Measurements from ENCODE around the gene MS4A6A.
"Not testable (repeated sequence)": the region's sequence is repeated elsewhere in the genome, so short reads cannot be mapped to it uniquely, and the experiment has no call there.

MS4A6A gene

DNA sequence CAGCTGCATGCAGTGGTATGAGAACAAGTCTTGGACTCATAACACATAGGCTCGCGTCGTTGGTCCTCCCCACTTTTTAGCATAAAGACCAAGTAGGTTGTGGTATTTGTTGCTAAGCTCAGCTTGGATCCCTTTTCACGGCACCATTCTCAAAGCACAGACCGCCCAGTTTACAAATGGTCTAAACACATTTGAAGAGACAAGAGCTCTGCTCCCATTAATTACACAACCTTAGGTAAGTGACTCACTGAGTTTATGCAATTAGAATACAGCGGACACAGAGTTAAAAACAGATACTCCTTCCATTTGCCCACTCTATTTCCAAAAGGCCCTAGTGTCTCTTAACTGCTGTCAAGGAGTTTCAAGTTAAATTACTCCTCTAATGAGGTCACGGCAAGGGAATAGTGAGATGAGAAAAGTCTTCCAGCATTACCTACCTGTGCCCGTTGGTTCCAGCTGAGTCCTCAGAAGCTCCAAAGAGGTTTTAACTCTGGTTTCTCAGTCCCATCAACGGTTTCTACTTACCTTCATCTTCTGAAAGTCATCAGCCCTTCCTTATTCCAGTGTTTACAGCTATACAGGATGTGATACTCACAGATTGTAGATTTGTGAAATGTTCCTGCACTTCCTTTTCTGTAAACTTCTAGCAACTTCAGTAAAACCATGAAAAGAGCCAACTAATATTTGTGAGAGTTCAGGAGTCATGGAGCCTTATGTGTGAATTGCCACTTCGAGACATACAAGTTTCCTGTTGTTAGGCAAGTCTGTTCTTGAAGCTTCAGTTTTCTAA, at the start of gene MS4A6A:
TSS of gene MS4A6A (minus strand) at position 543 of the 790 bp plus-strand sequence. CDS start 1,356 bp downstream, outside the sequence.
- no peak for DNase-seq

- no peak for DNase-seq
Observed at GRCh38 chr11:60230681-60231080, 47.8 kb upstream of the MS4A6A start.

- DNase-seq, result no peak
Observed at GRCh38 chr11:60222141-60222540, 39.3 kb upstream of the MS4A6A start.

- DNase-seq, result no peak
Observed at GRCh38 chr11:60221692-60222091, 38.8 kb upstream of the MS4A6A start.

GRCh38 chr11:60221181-60221580, 38.3 kb upstream of the MS4A6A start:
- no peak for DNase-seq

- no peak for DNase-seq
Observed at GRCh38 chr11:60214386-60214785, 31.5 kb upstream of the MS4A6A start.

GRCh38 chr11:60211206-60211605, 28.3 kb upstream of the MS4A6A start:
- DNase-seq, result no peak

DNA sequence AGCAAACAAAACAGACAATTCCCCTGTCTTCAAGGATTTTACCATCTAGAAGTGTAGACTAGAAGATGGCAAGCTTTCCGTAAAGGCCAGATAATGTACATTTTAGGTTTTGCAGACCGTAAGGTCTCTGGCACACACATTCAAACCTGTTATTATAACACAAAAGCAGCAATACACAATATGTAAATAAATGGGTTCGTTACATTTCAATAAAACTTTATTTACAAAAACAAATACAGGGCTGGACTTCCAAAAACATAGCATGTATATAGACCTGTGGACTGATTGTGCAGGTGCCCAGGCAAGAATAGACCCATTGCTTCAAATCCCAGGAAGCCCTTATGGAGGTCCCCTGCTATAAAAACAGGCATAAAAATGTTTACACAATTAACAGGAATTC, 27.1 kb upstream of the MS4A6A start:
- DNase-seq, result no peak

DNA sequence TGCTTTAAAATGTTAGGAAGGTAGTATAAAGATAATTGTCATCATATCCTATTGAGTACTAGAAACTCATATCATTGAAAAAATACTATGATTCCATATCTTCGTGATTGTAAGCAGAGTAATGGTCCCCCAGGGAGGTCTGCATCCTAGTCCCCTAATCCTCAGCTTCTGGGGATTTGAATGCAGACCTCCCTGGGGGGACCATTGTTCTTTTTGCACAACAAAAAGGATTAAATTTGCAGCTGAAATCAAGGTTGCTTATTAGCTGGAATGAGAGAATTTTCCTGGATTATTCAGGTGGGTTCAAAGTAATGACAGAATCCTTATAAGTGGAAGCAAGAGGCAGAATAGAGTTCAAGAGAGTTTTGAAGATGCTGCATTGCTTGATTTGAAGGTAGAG, 26.1 kb upstream of the MS4A6A start:
- no peak for DNase-seq

GRCh38 chr11:60208146-60208895, 25.4 kb upstream of the MS4A6A start:
- no peak for DNase-seq

- DNase-seq, result no peak
Observed at GRCh38 chr11:60206616-60207015, 23.7 kb upstream of the MS4A6A start.

GRCh38 chr11:60204922-60205321, 22.0 kb upstream of the MS4A6A start:
- no peak for DNase-seq

DNA sequence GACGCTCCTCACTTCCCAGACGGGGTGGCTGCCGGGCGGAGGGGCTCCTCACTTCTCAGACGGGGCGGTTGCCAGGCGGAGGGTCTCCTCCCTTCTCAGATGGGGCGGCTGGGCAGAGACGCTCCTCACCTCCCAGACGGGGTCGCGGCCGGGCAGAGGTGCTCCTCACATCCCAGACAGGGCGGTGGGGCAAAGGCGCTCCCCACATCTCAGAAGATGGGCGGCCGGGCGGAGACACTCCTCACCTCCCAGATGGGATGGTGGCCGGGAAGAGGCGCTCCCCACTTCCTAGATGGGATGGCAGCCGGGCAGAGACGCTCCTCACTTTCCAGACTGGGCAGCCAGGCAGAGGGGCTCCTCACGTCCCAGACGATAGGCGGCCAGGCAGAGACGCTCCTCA, 18.5 kb upstream of the MS4A6A start:
- not testable (repeated sequence) for DNase-seq

GRCh38 chr11:60197442-60197841, 14.6 kb upstream of the MS4A6A start:
- no peak for DNase-seq

GRCh38 chr11:60195923-60196368, 13.1 kb upstream of the MS4A6A start:
- DNase-seq, result no peak

DNA sequence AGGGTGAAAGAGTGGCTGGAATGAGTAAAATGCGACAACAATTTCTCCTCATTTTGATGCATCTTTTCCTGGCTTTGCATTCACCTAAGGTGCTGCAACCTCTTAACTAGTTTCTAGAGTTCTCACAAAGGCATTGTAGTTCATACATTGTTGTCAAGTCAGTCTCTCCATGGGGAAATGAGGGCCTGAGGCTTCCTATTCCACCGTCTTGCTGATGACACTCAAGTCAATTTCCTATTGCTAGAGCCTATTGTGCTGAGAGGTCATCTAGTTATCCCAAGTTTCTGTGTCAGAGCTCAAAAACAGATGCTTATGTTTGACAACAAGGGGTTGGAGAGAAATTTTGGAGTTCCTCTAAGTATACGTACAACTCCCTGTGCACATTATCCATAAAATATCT, 11.6 kb upstream of the MS4A6A start:
- no peak for DNase-seq

DNA sequence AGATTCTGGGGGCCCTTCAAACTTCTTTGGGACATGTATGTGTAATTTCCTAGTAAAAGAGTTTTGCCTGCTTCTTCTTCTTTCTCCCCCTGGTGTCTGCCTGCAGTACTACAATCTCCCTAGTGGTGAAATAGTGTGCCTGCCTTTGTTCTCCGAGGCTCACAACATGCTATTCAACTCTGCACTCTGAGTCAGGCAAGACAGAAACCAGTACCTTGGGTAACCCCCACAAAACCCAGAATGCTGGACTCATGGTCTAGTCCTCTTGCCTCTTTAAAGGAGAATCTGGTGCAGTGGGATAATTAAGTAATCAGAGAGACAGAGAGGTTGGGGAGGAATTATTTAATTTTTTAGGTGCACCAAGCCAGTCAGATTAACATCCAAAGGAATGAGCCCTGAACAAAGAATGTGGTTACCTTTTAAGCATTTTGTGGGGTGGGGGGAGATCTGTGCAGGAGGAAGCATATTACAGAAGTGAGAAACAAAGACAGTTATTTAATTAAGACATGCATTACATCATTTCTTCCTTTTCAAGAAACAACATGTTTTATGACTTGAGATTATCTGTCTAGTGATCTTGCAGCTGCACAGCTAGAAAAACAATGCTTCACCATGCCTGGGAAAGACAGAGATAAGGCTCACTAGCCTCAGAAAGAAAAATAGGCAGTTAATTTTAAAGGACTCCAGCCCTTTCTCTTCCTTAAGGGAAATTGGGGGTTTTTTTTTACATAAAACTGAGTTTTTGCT, 11.0 kb upstream of the MS4A6A start:
- no peak for DNase-seq

- not testable (repeated sequence) for DNase-seq
Observed at GRCh38 chr11:60192564-60192963, 9.7 kb upstream of the MS4A6A start.

- not testable (repeated sequence) for DNase-seq
Observed at GRCh38 chr11:60188481-60188880, 5.6 kb upstream of the MS4A6A start.

DNA sequence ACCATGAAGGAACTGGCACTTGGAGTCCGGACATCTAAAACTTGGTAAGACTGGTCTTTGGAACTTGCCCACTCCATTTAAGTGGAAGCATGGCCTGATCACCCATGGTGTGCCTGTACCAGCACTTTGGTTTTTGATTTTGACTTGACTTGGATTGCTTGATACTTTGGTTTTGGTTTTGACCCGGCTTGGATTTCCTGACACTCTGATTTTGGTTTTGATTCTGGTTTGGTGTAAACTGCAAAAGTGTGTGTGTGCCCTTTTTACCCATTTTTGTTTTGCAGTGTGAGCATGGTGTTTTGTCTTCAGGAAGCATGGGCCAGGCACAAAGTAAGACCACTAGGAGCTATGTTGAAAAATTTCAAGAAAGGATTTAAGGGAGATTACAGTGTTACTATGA, 3.2 kb upstream of the MS4A6A start:
- DNase-seq, result not testable (repeated sequence)

DNA sequence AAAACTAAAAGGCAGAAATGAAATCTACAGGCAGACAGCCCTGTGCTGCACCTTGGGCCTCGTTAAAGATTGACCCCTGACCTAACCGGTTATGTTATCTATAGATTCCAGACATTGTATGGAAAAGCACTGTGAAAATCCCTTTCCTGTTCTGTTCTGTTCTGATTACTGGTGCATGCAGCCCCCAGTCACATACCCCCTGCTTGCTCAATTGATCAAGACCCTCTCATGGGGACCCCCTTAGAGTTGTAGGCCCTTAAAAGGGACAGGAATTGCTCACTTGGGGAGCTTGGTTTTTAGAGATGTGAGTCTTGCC, 2.6 kb upstream of the MS4A6A start:
- not testable (repeated sequence) for DNase-seq

- DNase-seq, result no peak
Observed at GRCh38 chr11:60184824-60185511, 2.1 kb upstream of the MS4A6A start.

DNA sequence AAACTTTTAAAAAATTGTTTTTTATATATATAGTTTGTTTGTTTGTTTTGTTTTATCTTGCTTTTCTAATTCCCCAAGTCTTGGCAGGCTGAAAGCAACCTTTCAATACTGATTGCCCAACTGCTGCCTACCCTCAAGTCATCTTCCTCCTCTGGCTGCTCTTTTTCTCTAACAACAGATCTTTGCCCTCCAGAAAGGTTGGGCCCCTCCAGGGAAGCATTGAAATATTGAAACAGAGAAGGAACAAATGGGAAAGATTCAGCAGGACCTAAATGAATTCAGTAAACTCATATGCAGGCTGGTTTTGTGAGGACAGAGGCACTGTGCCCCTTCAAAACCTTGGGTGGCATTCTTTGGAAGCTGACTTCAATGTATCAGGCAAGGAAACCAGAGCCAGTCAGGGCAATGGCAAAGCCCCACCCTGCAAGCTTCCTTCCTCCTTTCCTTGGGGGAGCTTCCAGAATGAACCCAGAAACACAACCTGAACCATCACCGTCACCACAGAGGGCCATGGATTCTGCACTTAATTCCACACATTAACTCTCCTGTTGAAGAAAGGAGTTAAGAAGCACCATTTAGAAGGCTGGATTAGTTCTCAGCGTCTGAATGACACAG, 815 bp upstream of the MS4A6A start:
- no peak for DNase-seq

Measured in DMS79 treated with DMSO at 0.1 percent for 48 hours (cell line).